ENCODE results near the gene CLN6. TPM values are rescaled to one million over a fixed set of nuclear protein-coding genes. Genes with fewer than 3 reads are reported as not detected.

The CLN6 gene
- total RNA-seq, 1 experiment from 2014 or later, result 71.9 TPM

GRCh38 chr15:68244235-68244634, 14.7 kb upstream of the CLN6 start:
- H3K27ac Mint-ChIP-seq, result no peak overlapping the region
- H2AK5ac ChIP-seq (ENCODE audit: insufficient read length, low read length), result no peak overlapping the region
- H3K14ac ChIP-seq (ENCODE audit: insufficient read depth, low read length), result no peak overlapping the region
- no peak overlapping the region for H3K23ac ChIP-seq (ENCODE audit: insufficient read length, low read depth, low read length)
- no peak overlapping the region for H3T11ph ChIP-seq (ENCODE audit: low read length)
- no peaks in the 10 kb centered on the region for H3K27me3 ChIP-seq (ENCODE audit: insufficient read depth, low read length)
- no peak overlapping the region for H3K18ac ChIP-seq (ENCODE audit: insufficient read length, low read depth, low read length)
- H3K4me2 ChIP-seq (ENCODE audit: insufficient read depth, insufficient read length, low read length), result no peak overlapping the region
- H2BK15ac ChIP-seq (ENCODE audit: low read depth, low read length), result no peak overlapping the region
- no peak overlapping the region for H4K5ac ChIP-seq (ENCODE audit: insufficient read length, low read depth, low read length)
- DNase-seq, result no peak
- H2AFZ ChIP-seq (ENCODE audit: low read length), result no peak overlapping the region
- H3K9ac ChIP-seq (ENCODE audit: extremely low read depth, insufficient read length, low read length), result no peak overlapping the region
- H3K4me3 Mint-ChIP-seq, result no peak overlapping the region
- no peak overlapping the region for H3K4ac ChIP-seq (ENCODE audit: low read depth, low read length)
- no peak overlapping the region for H3K27ac ChIP-seq (ENCODE audit: insufficient read length, low read depth, low read length)
- no peaks in the 10 kb centered on the region; the same call in 1 of the 2 replicates for H3K4me1 ChIP-seq (ENCODE audit: insufficient read depth, low read length)
- H3K9me3 Mint-ChIP-seq, result peaks cover 16 to 19% of the 10 kb centered on the region in 2 experiments
- no peaks in the 10 kb centered on the region for H3K79me2 ChIP-seq (ENCODE audit: insufficient read depth, low read length)
- no peak overlapping the region for H2BK20ac ChIP-seq (ENCODE audit: low read depth, low read length, poor library complexity, severe bottlenecking)
- H3K36me3 Mint-ChIP-seq (ENCODE audit: insufficient read depth in 1 of 3, low read depth in 3 of 3), result peaks cover 8 to 18% (median 9%) of the 10 kb centered on the region in 3 experiments
- H2BK120ac ChIP-seq (ENCODE audit: low read depth, low read length, poor library complexity, severe bottlenecking), result no peak overlapping the region
- no peak overlapping the region for H2BK12ac ChIP-seq (ENCODE audit: insufficient read length, low read depth, low read length)
- no peak overlapping the region for H4K8ac ChIP-seq (replicated peaks; ENCODE audit: insufficient read length, low read depth, low read length)
- no peaks in the 10 kb centered on the region for H4K20me1 ChIP-seq (ENCODE audit: control insufficient read depth, insufficient read depth, insufficient read length)
- no peaks in the 10 kb centered on the region for H3K79me1 ChIP-seq (ENCODE audit: insufficient read depth, low read depth, low read length, poor library complexity, severe bottlenecking)
- H2BK5ac ChIP-seq (ENCODE audit: insufficient read length, low read length), result no peak overlapping the region
- H4K91ac ChIP-seq (ENCODE audit: insufficient read length, low read depth, low read length), result no peak overlapping the region
- no peaks in the 10 kb centered on the region for H3K9me3 ChIP-seq (ENCODE audit: control insufficient read depth, low read depth, low read length)
- no CpG with 5 or more reads among the region's 1 CpG for WGBS (ENCODE audit: extremely low coverage, insufficient read length, low lambda C conversion rate)
- H3K4me1 Mint-ChIP-seq, result peaks cover 13 to 16% of the 10 kb centered on the region in 2 experiments
- H3K23me2 ChIP-seq (ENCODE audit: insufficient read length, low read depth, low read length, poor library complexity, severe bottlenecking), result no peaks in the 10 kb centered on the region
- H3K27me3 Mint-ChIP-seq (ENCODE audit: low read depth), result no peaks in the 10 kb centered on the region
- no peak overlapping the region for H3K56ac ChIP-seq (ENCODE audit: insufficient read length, low read depth, low read length)
- TF ChIP-seq CTCF (conservative IDR thresholded peaks at IDR 0.05), result no peak

All from H9 (cell line).